Vagina (tissue), 2 donors: ENCODE results near the gene DYRK1A. TPM values are rescaled to one million over a fixed set of nuclear protein-coding genes. Genes with fewer than 3 reads are reported as not detected.

Experiments
- DNase-seq, 2 donors: peaks; one replicate each; pipeline ENCODE4 v3.0.0-alpha.2; 2017; ENCODE audit errors: extremely low spot score in 2 of 2
- H3K27ac ChIP-seq: fragments of 200-600 bp; sonication (generic); one replicate; pipeline ENCODE4 v1.5.1; 2019
- H3K27me3 ChIP-seq: fragments of 200-600 bp; sonication (generic); one replicate; pipeline ENCODE4 v1.5.1; 2019
- H3K36me3 ChIP-seq, 2 donors: fragments of 200-600 bp; sonication (generic); one replicate each; pipeline ENCODE4 v1.5.1; 2017 to 2019
- H3K4me1 ChIP-seq: fragments of 200-600 bp; sonication (generic); one replicate; pipeline ENCODE4 v1.5.1; 2019
- H3K4me3 ChIP-seq, 2 donors: fragments of 200-600 bp; sonication (generic); 1 replicate in 1 of 2; 2 replicates in 1 of 2; pipeline ENCODE4 v1.5.1; 2016 to 2019
- H3K9me3 ChIP-seq: fragments of 200-600 bp; sonication (generic); one replicate; pipeline ENCODE4 v1.5.1; 2019
- POLR2A ChIP-seq, 2 donors: fragments of 450-650 bp; IDR thresholded peaks; one replicate each; pipeline ENCODE4 v1.6.1; 2017; ENCODE audit warnings: antibody characterized with exemption in 2 of 2, mild to moderate bottlenecking in 2 of 2, moderate library complexity in 2 of 2
- POLR2AphosphoS5 ChIP-seq, 2 donors: sonication (generic); formaldehyde crosslinking; IDR thresholded peaks; one replicate each; pipeline ENCODE4 v1.9.0; 2017; ENCODE audit warnings: antibody characterized with exemption in 2 of 2, mild to moderate bottlenecking in 2 of 2, low read depth in 1 of 2; ENCODE audit not compliant: insufficient read depth in 1 of 2
- intact Hi-C: fragments of 100-400 bp; cut with DNase I; formaldehyde crosslinking; loops from one replicate; pipeline ENCODE4 v1.15.1; 2023
- total RNA-seq: library from RNA; depleted of rRNA; stranded (reverse); fragments of >200 nt; gene quantifications from one replicate; pipeline ENCODE4 v1.2.3, GENCODE V29; 2016
- TF ChIP-seq, protein P1 (sequence below), 3 experiments: fragments of 450-650 bp in 2 of 3; fragments of 200-600 bp in 1 of 3; sonication (generic) in 1 of 3; IDR thresholded peaks; one replicate each; pipeline ENCODE4 v1.5.1; 2017 to 2019; ENCODE audit warnings: antibody characterized with exemption in 3 of 3, mild to moderate bottlenecking in 2 of 3, moderate library complexity in 2 of 3

DYRK1A gene
- total RNA-seq, 1 donor from 2014 or later = 78.1 TPM

DNA sequence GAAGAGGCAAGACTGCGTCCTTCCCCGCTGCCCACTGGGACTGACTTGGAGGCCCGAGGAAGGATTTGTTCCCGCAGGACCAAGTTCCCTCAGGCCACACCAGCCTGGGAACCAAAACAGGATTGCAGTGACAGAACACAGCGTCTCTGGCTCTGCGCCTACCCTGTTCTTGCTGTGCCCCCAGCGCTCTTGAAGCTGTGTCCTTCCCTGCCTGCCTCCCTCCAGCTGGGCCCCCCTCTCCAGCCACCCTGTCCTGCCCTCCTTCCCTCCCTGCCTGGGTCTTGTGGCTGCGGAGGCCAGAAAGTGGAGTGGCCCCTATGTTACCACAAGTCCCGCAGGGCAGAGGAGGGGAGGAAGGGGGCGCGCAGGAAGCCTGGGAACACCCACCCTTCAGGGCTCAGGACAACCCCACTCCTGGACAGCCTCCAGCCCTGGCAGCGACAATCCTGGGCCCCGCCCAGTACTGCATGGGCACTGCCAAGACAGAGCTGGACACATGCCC lies 164.9 kb downstream of the DYRK1A start:
- DNase-seq = peak in 1 of 2 donors; percentile 71
- H3K4me3 ChIP-seq = no peak overlapping the region
- no peaks in the 10 kb centered on the region for H3K36me3 ChIP-seq
- H3K9me3 ChIP-seq = no peaks in the 10 kb centered on the region
- H3K27me3 ChIP-seq = no peaks in the 10 kb centered on the region
- H3K27ac ChIP-seq = no peak overlapping the region
- H3K4me1 ChIP-seq = peaks cover 17% of the 10 kb centered on the region
- intact Hi-C loops = no loop called here
- TF ChIP-seq POLR2AphosphoS5 (IDR thresholded peaks at IDR 0.05; ENCODE audit: insufficient read depth in 1 of 2, low read depth in 1 of 2) = no peak
- no peak for TF ChIP-seq POLR2A (IDR thresholded peaks at IDR 0.05)
- TF ChIP-seq, protein P1, sequence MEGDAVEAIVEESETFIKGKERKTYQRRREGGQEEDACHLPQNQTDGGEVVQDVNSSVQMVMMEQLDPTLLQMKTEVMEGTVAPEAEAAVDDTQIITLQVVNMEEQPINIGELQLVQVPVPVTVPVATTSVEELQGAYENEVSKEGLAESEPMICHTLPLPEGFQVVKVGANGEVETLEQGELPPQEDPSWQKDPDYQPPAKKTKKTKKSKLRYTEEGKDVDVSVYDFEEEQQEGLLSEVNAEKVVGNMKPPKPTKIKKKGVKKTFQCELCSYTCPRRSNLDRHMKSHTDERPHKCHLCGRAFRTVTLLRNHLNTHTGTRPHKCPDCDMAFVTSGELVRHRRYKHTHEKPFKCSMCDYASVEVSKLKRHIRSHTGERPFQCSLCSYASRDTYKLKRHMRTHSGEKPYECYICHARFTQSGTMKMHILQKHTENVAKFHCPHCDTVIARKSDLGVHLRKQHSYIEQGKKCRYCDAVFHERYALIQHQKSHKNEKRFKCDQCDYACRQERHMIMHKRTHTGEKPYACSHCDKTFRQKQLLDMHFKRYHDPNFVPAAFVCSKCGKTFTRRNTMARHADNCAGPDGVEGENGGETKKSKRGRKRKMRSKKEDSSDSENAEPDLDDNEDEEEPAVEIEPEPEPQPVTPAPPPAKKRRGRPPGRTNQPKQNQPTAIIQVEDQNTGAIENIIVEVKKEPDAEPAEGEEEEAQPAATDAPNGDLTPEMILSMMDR (IDR thresholded peaks at IDR 0.05) = no peak

DNA sequence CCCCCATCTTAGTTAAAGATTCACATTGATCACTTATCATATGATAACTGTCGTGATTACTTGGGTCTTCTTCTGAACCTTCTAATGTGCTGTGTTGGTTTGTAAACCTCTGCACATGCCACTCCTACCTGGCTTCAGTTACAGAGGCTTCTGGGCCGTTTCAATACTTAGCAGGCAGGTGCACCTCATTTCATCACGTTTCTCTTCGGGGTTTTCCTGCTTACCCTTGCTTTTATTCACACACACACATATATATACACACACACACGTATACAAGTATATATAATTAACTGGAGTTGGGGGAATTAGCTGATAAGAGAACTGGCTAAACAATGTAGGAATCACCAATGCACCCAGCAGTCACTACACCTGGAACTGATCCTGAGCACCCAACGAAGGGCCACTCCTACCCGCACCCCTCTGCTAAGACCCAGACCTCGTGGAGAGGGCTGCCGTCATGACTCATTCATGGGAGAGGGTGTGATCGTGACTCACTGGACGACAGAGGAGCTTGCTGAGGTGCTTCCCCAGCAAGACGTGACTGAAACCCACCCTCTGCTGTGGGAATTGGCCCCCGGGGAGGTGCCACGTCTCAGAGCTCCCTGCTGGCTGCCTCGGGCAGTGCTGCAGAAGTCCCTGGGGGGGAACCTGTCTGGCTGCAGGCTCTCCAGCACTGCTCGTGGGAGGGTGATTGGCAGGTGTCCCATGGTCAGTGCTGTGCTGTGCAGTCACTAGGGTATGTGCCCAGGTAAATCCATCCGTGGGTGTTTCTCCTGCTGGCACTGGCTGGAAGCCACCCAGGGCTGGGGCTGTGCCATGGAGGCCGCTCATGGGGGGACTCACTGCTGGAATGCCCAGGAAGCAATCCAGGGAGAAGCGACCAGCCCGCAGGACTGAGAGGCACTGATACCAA lies 166.6 kb downstream of the DYRK1A start:
- intact Hi-C loops = no loop called here
- Histone ChIP-seq H3K27ac (no peak overlapping the region), H3K27me3 (no peaks in the 10 kb centered on the region), H3K4me1 (peaks cover 17% of the 10 kb centered on the region), H3K4me3 (no peak overlapping the region), H3K36me3 (no peaks in the 10 kb centered on the region), H3K9me3 (no peaks in the 10 kb centered on the region)
- TF ChIP-seq POLR2A (IDR thresholded peaks at IDR 0.05) = no peak
- peak in 1 of 2 donors; percentile 32 for TF ChIP-seq POLR2AphosphoS5 (IDR thresholded peaks at IDR 0.05; ENCODE audit: insufficient read depth in 1 of 2, low read depth in 1 of 2)
- TF ChIP-seq, protein P1 (IDR thresholded peaks at IDR 0.05) = no peak
- no peak for DNase-seq

DNA sequence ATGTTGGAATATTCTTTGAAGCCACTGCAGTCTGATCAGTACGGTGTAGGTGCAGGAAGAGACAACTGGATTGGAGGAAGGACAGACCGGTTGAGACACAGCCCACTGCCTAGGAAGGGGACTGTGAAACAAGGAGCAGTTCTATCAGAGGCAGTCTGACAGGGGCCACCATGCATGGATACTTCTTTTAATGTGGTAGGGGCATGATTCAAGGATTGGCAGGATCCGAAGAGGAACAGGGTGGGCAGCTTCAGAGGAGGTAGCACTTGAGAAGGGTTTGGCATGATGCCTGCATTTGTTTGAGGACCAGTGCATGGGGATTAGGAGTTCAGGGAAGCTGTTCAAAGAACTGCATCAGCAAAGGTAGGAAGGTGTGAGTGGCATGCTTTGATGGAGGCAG lies 167.9 kb downstream of the DYRK1A start:
- no peaks in the 10 kb centered on the region for H3K27me3 ChIP-seq
- H3K36me3 ChIP-seq = no peaks in the 10 kb centered on the region
- TF ChIP-seq, protein P1 (IDR thresholded peaks at IDR 0.05) = no peak
- TF ChIP-seq POLR2A (IDR thresholded peaks at IDR 0.05) (no peak), POLR2AphosphoS5 (IDR thresholded peaks at IDR 0.05; ENCODE audit: insufficient read depth in 1 of 2, low read depth in 1 of 2) (no peak)
- intact Hi-C loops = no loop called here
- H3K4me3 ChIP-seq = no peak overlapping the region
- DNase-seq = peak in 1 of 2 donors; percentile 56
- no peaks in the 10 kb centered on the region for H3K9me3 ChIP-seq
- H3K27ac ChIP-seq = no peak overlapping the region
- H3K4me1 ChIP-seq = peaks cover 17% of the 10 kb centered on the region

DNA sequence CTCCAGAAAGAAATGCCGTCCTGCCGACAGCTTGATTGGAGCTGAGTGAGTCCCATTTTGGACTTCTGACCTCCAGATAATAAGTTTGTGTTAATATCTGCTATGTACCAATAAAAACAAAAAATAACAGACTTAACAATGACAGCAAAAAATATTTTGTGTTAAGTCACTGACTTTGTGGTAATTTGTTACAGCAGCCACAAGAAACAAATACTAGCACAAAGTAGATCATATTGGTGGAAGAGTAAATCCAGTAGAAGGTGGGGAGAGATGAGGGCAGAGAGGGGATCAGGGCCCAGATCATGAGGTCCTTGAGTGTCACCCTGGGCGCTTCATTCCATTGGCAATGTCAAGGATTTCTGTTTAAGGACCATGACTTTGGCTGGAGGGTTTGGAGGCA lies 168.6 kb downstream of the DYRK1A start:
- H3K4me1 ChIP-seq = peaks cover 17% of the 10 kb centered on the region

More for the DNA sequence above, 168.6 kb downstream of the DYRK1A start:
- no peak for DNase-seq
- H3K27me3 ChIP-seq = no peaks in the 10 kb centered on the region
- no peak overlapping the region for H3K4me3 ChIP-seq
- no peaks in the 10 kb centered on the region for H3K9me3 ChIP-seq
- intact Hi-C loops = no loop called here
- no peak overlapping the region for H3K27ac ChIP-seq
- TF ChIP-seq POLR2A (IDR thresholded peaks at IDR 0.05) (no peak), POLR2AphosphoS5 (IDR thresholded peaks at IDR 0.05; ENCODE audit: insufficient read depth in 1 of 2, low read depth in 1 of 2) (no peak)
- TF ChIP-seq, protein P1 (IDR thresholded peaks at IDR 0.05) = no peak
- H3K36me3 ChIP-seq = no peaks in the 10 kb centered on the region
